ENCODE data around the gene SYT17.

DNA sequence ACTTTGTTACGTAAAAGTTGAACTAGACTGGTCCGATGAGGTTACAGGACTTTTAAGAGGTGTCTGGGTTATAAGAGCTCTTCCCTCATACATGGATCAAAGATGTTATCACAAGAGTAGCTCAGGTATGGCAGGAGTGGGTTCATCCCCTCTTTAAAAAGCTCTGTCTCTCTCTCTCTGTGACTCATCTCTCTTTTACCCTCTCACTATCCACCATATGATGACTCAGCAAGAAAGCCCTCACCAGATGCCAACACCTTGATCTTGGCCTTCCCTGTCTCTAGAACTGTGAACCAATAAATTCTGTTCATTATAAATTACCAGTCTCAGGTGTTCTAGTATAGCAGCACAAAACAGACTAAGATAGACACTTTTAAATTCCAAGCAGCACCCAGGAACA is 115.6 kb downstream of the SYT17 start:
- no peak for TF ChIP-seq TAF1 (IDR thresholded peaks at IDR 0.05; ENCODE audit: borderline replicate concordance, insufficient read depth, low read length)
- no peak for TF ChIP-seq POLR2AphosphoS5 (IDR thresholded peaks at IDR 0.05; ENCODE audit: low read depth, low read length)
